ENCODE data around the gene PRR12.

- TF ChIP-seq ZNF586 (CRISPR knock-in tag; conservative IDR thresholded peaks at IDR 0.05), result no peak
- no peak for TF ChIP-seq RFX7 (CRISPR knock-in tag; IDR thresholded peaks at IDR 0.05)
- TF ChIP-seq, protein P1, sequence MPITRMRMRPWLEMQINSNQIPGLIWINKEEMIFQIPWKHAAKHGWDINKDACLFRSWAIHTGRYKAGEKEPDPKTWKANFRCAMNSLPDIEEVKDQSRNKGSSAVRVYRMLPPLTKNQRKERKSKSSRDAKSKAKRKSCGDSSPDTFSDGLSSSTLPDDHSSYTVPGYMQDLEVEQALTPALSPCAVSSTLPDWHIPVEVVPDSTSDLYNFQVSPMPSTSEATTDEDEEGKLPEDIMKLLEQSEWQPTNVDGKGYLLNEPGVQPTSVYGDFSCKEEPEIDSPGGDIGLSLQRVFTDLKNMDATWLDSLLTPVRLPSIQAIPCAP (CRISPR knock-in tag; IDR thresholded peaks at IDR 0.05; ENCODE audit: borderline replicate concordance), result no peak
- TF ChIP-seq MYBL2 (IDR thresholded peaks at IDR 0.05; ENCODE audit: low read depth), result no peak
- TF ChIP-seq MYBL2 (CRISPR knock-in tag; IDR thresholded peaks at IDR 0.05; ENCODE audit: borderline replicate concordance), result no peak
- no peak for TF ChIP-seq POLR2A (conservative IDR thresholded peaks at IDR 0.05)
- TF ChIP-seq TRIM24 (IDR thresholded peaks at IDR 0.05), result no peak
These were observed 926 bp downstream of the PRR12 start for GRCh38 chr19:49591731-49592485.

Data from K562 (cell line).